MCF 10A (cell line): ENCODE results near the gene ZRSR2. TPM values are rescaled to one million over a fixed set of nuclear protein-coding genes. Genes with fewer than 3 reads are reported as not detected.
"Not testable (repeated sequence)": the region's sequence is repeated elsewhere in the genome, so short reads cannot be mapped to it uniquely, and the experiment has no call there.

Source experiments
- Bru-seq: library from RNA; stranded (reverse); fragments of 400-500 nt; gene quantifications from one replicate; lab custom pipeline; 2021; lab: Mats Ljungman, UMichigan
- BruChase-seq, 2 experiments: library from RNA; stranded (reverse); fragments of 400-500 nt; gene quantifications; one replicate each; lab custom pipeline; 2021; lab: Mats Ljungman, UMichigan
- BruUV-seq: library from RNA; stranded (reverse); fragments of 400-500 nt; replicated peaks from 2 replicates; lab custom pipeline; 2021; lab: Mats Ljungman, UMichigan
- CTCF ChIA-PET: fragments of 300-600 bp; sonication (Branson Sonifier 250); formaldehyde crosslinking; extraction: SDS; loops from one replicate; lab custom pipeline; 2021; ENCODE audit warnings: antibody characterized with exemption, inconsistent platforms; lab: Yijun Ruan, JAX
- POLR2A ChIA-PET: fragments of 300-600, 350-650 bp; sonication (Branson Sonifier 250); formaldehyde crosslinking; extraction: SDS; loops from one replicate; lab custom pipeline; 2020; ENCODE audit warnings: antibody characterized with exemption, inconsistent platforms; lab: Yijun Ruan, JAX
- DNase-seq: peaks from one replicate; pipeline ENCODE4 v3.0.0-alpha.2; 2018; ENCODE audit not compliant: unreplicated experiment
- H3K27ac Mint-ChIP-seq: one replicate; pipeline ENCODE4 v1.8.0; 2022; ENCODE audit warnings: mild to moderate bottlenecking, low read depth, mixed read lengths; ENCODE audit not compliant: unreplicated experiment
- H3K27me3 Mint-ChIP-seq: one replicate; pipeline ENCODE4 v1.8.0; 2022; ENCODE audit warnings: mixed read lengths; ENCODE audit not compliant: insufficient read depth, unreplicated experiment
- H3K36me3 Mint-ChIP-seq: one replicate; pipeline ENCODE4 v1.8.0; 2022; ENCODE audit warnings: mild to moderate bottlenecking, moderate library complexity, mixed read lengths; ENCODE audit not compliant: insufficient read depth, unreplicated experiment
- H3K4me1 Mint-ChIP-seq: one replicate; pipeline ENCODE4 v1.8.0; 2022; ENCODE audit warnings: mixed read lengths; ENCODE audit not compliant: insufficient read depth, unreplicated experiment
- H3K4me3 Mint-ChIP-seq: one replicate; pipeline ENCODE4 v1.8.0; 2022; ENCODE audit warnings: mild to moderate bottlenecking, moderate library complexity, mixed read lengths; ENCODE audit not compliant: unreplicated experiment
- H3K9me3 Mint-ChIP-seq: one replicate; pipeline ENCODE4 v1.8.0; 2022; ENCODE audit warnings: mixed read lengths; ENCODE audit not compliant: unreplicated experiment
- CTCF ChIP-seq: fragments of 200-600 bp; IDR thresholded peaks from one replicate; pipeline ENCODE4 v1.8.0; 2022; ENCODE audit warnings: antibody characterized with exemption, mild to moderate bottlenecking; ENCODE audit not compliant: unreplicated experiment
- intact Hi-C: fragments of 100-400 bp; cut with micrococcal nuclease; formaldehyde crosslinking; loops from 2 replicates; pipeline ENCODE4 v1.14.1; 2022
- long read RNA-seq: library from polyadenylated mRNA; stranded (forward); transcript quantifications from one replicate; pipeline ENCODE4 v2.0.0, GENCODE V29; 2022
- total RNA-seq: library from RNA; stranded (reverse); gene quantifications from 2 replicates; pipeline ENCODE4 v1.2.3, GENCODE V29; 2022

ZRSR2 gene
- total RNA-seq (17.0 and 20.3 TPM in 2 replicates), Bru-seq, nascent RNA (percentile 74 among the genes with signal in this experiment), BruChase-seq, experiment 1, labeled RNA remaining after a 6-hour chase (percentile 77 among the genes with signal in this experiment), BruChase-seq, experiment 2, labeled RNA remaining after a 2-hour chase (percentile 76 among the genes with signal in this experiment)
- long read RNA-seq, transcript ZRSR2-201 (11 exons, 1,491 nt), result major isoform, 35 of 58 reads
- long read RNA-seq, partial matches to known transcripts, result 5 of 58 reads
- long read RNA-seq, other reads (novel, unspliced or antisense), result 18 of 58 reads

GRCh38 chrX:15789979-15790768, at the start of gene ZRSR2:
ZRSR2 (plus strand) TSS chrX:15790484; CDS start chrX:15790496, 12 bp downstream.
- BruUV-seq, result no TSS peak
- no peak for TF ChIP-seq CTCF
- intact Hi-C loops, result loop anchor here (2.0 to 5.0 kb wide), 2 partner anchors 62 to 103 kb away; partner anchors contain the start of gene AP1S2
- CTCF ChIA-PET, result interaction anchor here (0.6 to 2.2 kb wide), 7 partner anchors 9 to 225 kb away, joined by 3 to 5 read pairs (median 3); no protein-coding TSS in a partner anchor
- no peak within 1 kb of the TSS for H3K27ac Mint-ChIP-seq
- H3K9me3 Mint-ChIP-seq, result no peaks in the 10 kb centered on the region
- no peaks in the 10 kb centered on the region for H3K36me3 Mint-ChIP-seq
- no peak within 1 kb of the TSS for H3K4me3 Mint-ChIP-seq
- no peaks in the 10 kb centered on the region for H3K4me1 Mint-ChIP-seq
- POLR2A ChIA-PET, result interaction anchor here (0.6 to 3.0 kb wide), 15 partner anchors 10 to 929 kb away, joined by 3 to 20 read pairs (median 4); partner anchors contain the start of genes AP1S2, PIR and SYAP1
- DNase-seq, result peak; percentile 84
- H3K27me3 Mint-ChIP-seq, result no peaks in the 10 kb centered on the region

GRCh38 chrX:15744181-15744867, 46.0 kb upstream of the ZRSR2 start:
- intact Hi-C loops, result loop anchor here (5.0 kb wide), 1 partner anchor 938 kb away; no protein-coding TSS in a partner anchor
- no peaks in the 10 kb centered on the region for H3K9me3 Mint-ChIP-seq
- DNase-seq, result peak; percentile 39
- ChIA-PET POLR2A (interaction anchor here (0.7 kb wide), 1 partner anchor 83 kb away, joined by 3 read pairs; no protein-coding TSS in a partner anchor), CTCF (interaction anchor here (0.6 to 0.8 kb wide), 3 partner anchors 40 to 253 kb away, joined by 3 read pairs; no protein-coding TSS in a partner anchor)
- H3K27me3 Mint-ChIP-seq, result no peaks in the 10 kb centered on the region
- H3K36me3 Mint-ChIP-seq, result no peaks in the 10 kb centered on the region
- H3K4me3 Mint-ChIP-seq, result no peak overlapping the region
- H3K27ac Mint-ChIP-seq, result no peak overlapping the region
- BruUV-seq, result no TSS peak
- TF ChIP-seq CTCF, result no peak
- peaks cover 27% of the 10 kb centered on the region for H3K4me1 Mint-ChIP-seq

DNA sequence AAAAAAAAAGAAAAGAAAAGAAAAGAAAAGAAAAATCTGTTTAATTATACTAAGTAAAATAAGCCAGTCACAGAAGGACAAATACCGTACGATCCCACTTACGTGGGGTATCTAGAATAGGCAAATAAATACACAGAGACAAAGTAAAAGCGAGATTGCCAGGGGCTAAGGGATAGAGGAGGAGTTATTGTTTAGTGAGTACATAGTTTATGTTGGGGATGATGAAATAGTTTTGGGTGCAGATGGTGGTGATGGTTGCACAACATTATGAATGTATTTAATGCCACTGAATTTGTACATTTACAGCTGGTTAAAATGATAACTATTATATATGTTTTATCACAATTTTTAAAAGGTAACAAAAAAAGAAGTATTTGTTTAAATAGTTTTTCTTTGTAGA, 45.1 kb upstream of the ZRSR2 start:
- POLR2A ChIA-PET, result interaction anchor here (0.7 to 1.0 kb wide), 3 partner anchors 15 to 84 kb away, joined by 3 to 4 read pairs (median 3); no protein-coding TSS in a partner anchor
- intact Hi-C loops, result no loop called here
- no peaks in the 10 kb centered on the region for H3K9me3 Mint-ChIP-seq
- peaks cover 22% of the 10 kb centered on the region for H3K4me1 Mint-ChIP-seq
- no TSS peak for BruUV-seq
- DNase-seq, result peak; percentile 78
- no peak for TF ChIP-seq CTCF
- H3K27me3 Mint-ChIP-seq, result no peaks in the 10 kb centered on the region
- no peak overlapping the region for H3K27ac Mint-ChIP-seq
- CTCF ChIA-PET, result interaction anchor here (0.6 to 0.8 kb wide), 2 partner anchors 40 to 121 kb away, joined by 3 read pairs; no protein-coding TSS in a partner anchor
- no peak overlapping the region for H3K4me3 Mint-ChIP-seq
- H3K36me3 Mint-ChIP-seq, result no peaks in the 10 kb centered on the region

DNA sequence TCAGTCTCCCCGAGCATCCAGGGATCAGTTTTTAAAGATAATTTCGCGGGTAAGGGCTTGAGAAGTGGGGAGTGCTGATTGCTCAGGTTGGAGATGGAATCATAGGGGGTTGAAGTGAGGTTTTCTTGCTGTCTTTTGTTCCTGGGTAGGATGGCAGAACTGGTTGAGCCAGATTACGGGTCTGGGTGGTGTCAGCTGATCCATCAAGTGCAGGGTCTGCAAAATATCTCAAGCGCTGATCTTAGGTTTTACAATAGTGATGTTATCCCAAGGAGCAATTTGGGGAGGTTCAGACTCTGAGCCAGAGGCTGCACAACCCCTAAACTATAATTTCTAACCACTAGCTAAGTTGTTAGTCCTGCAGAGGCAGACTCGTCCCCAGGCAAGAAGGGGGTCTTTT, 43.6 kb upstream of the ZRSR2 start:
- H3K27ac Mint-ChIP-seq, H3K4me3 Mint-ChIP-seq, H3K36me3 Mint-ChIP-seq, DNase-seq, intact Hi-C loops, CTCF ChIA-PET, H3K9me3 Mint-ChIP-seq, BruUV-seq, H3K27me3 Mint-ChIP-seq, POLR2A ChIA-PET: not testable (repeated sequence)
- H3K4me1 Mint-ChIP-seq, result peaks cover 23% of the 10 kb centered on the region
